A549 (cell line): Measurements from ENCODE around the gene EXOC4. TPM values are rescaled to one million over a fixed set of nuclear protein-coding genes. Genes with fewer than 3 reads are reported as not detected.

Experiments
- ATAC-seq, 2 experiments: fragments of 200-7000 bp in 1 of 2; fragments of >200 bp in 1 of 2; cut with Nextera tagmentation in 1 of 2; cut with Tn5 transposase in 1 of 2; 3 replicates each; pipeline versions ENCODE4 v1.8.0 to v1.9.1; 2018 to 2020; ENCODE audit warnings: mild to moderate bottlenecking in 1 of 2, moderate library complexity in 1 of 2
- CTCF ChIA-PET: fragments of 300-600 bp; sonication (Branson Sonifier 250); formaldehyde crosslinking; extraction: SDS; loops from one replicate; lab custom pipeline; 2021; ENCODE audit warnings: antibody characterized with exemption, inconsistent platforms; lab: Yijun Ruan, JAX
- POLR2A ChIA-PET: fragments of 350-600 bp; formaldehyde crosslinking; extraction: SDS; loops from one replicate; lab custom pipeline; 2021; ENCODE audit warnings: antibody characterized with exemption, inconsistent platforms; lab: Yijun Ruan, JAX
- DNase-seq, 2 experiments: peaks; one replicate each; pipeline versions ENCODE4 v3.0.0 to v3.0.0-alpha.2; 2011 to 2016; ENCODE audit warnings: low read depth in 1 of 2, low spot score in 1 of 2
- FAIRE-seq: peaks from 2 replicates; lab custom pipeline; 2011; peaks lifted over from hg19 to GRCh38; lab: Jason Lieb, UNC
- H3K27ac ChIP-seq, 2 experiments: fragments of >200 bp; sonication (Bioruptor Twin); formaldehyde crosslinking; 3 replicates each; pipeline ENCODE4 v1.5.1; 2016 to 2017
- H3K4me1 ChIP-seq: fragments of >200 bp; sonication (Bioruptor Twin); formaldehyde crosslinking; 3 replicates; pipeline ENCODE4 v1.6.1; 2016
- H3K4me2 ChIP-seq: fragments of >200 bp; sonication (Bioruptor Twin); formaldehyde crosslinking; 3 replicates; pipeline ENCODE4 v1.6.1; 2016
- H3K4me3 ChIP-seq: fragments of >200 bp; sonication (Bioruptor Twin); formaldehyde crosslinking; 3 replicates; pipeline ENCODE4 v1.5.1; 2016
- H3K9me3 ChIP-seq: fragments of >200 bp; sonication (Bioruptor Twin); formaldehyde crosslinking; 3 replicates; pipeline ENCODE4 v1.6.1; 2016
- CEBPB ChIP-seq, 2 experiments: fragments of >200 bp in 1 of 2; sonication (Bioruptor Twin) in 1 of 2; formaldehyde crosslinking in 1 of 2; IDR thresholded peaks; 2 replicates each; pipeline ENCODE4 v1.6.1; 2012 to 2016
- EHF ChIP-seq: fragments of 250-450 bp; sonication (Bioruptor Pico); IDR thresholded peaks from 2 replicates; pipeline ENCODE4 v1.5.0; 2020; ENCODE audit warnings: mild to moderate bottlenecking
- ELK1 ChIP-seq: fragments of 150-350 bp; IDR thresholded peaks from 2 replicates; pipeline ENCODE4 v1.6.1; 2014; ENCODE audit warnings: low read depth, mild to moderate bottlenecking, low read length
- EP300 ChIP-seq, 2 experiments: fragments of >200 bp; sonication (Bioruptor Twin); formaldehyde crosslinking; IDR thresholded peaks; 2 replicates in 1 of 2; 3 replicates in 1 of 2; pipeline ENCODE4 v1.6.1; 2016 to 2017
- FOSL2 ChIP-seq, 2 experiments: fragments of 450-650 bp in 1 of 2; fragments of >200 bp in 1 of 2; sonication (Bioruptor Twin) in 1 of 2; formaldehyde crosslinking; IDR thresholded peaks; 2 replicates each; pipeline versions ENCODE4 v1.5.0 to v1.6.1; 2016 to 2020; ENCODE audit warnings: mild to moderate bottlenecking in 1 of 2, moderate library complexity in 1 of 2
- FOXS1 ChIP-seq: fragments of 250-450 bp; sonication (Bioruptor Pico); IDR thresholded peaks from 2 replicates; pipeline ENCODE4 v1.5.0; 2020; ENCODE audit warnings: mild to moderate bottlenecking, moderate library complexity
- HDAC2 ChIP-seq: fragments of 200-600 bp; sonication (generic); IDR thresholded peaks from 2 replicates; pipeline ENCODE4 v1.6.1; 2016
- HES2 ChIP-seq: fragments of >200 bp; sonication (Bioruptor Twin); formaldehyde crosslinking; IDR thresholded peaks from 2 replicates; pipeline ENCODE4 v1.6.1; 2016
- MAFK ChIP-seq: fragments of 450-650 bp; IDR thresholded peaks from 2 replicates; pipeline ENCODE4 v1.6.1; 2014; ENCODE audit not compliant: partially characterized antibody
- MYC ChIP-seq: IDR thresholded peaks from 2 replicates; pipeline ENCODE4 v1.6.1; 2012; ENCODE audit warnings: mild to moderate bottlenecking, inconsistent platforms, low read length, improper control_type of control experiment, borderline replicate concordance
- NFE2L2 ChIP-seq: fragments of 150-350 bp; conservative IDR thresholded peaks from 2 replicates; pipeline ENCODE4 v1.6.1; 2014; ENCODE audit warnings: low read length
- PBX3 ChIP-seq: IDR thresholded peaks from 2 replicates; pipeline ENCODE4 v1.6.1; 2012
- RCOR1 ChIP-seq: fragments of 150-350 bp; IDR thresholded peaks from 2 replicates; pipeline ENCODE4 v1.6.1; 2014; ENCODE audit warnings: antibody characterized with exemption, low read length, low read depth
- RNF2 ChIP-seq: fragments of 200-600 bp; sonication (generic); IDR thresholded peaks from 2 replicates; pipeline ENCODE4 v1.6.1; 2016; ENCODE audit warnings: low read depth, mild to moderate bottlenecking, antibody characterized with exemption, moderate library complexity, borderline replicate concordance
- SMC3 ChIP-seq: fragments of >200 bp; sonication (Bioruptor Twin); formaldehyde crosslinking; IDR thresholded peaks from 3 replicates; pipeline ENCODE4 v1.6.1; 2018; ENCODE audit warnings: inconsistent platforms
- TP53 ChIP-seq: fragments of 250-450 bp; sonication (Bioruptor Pico); IDR thresholded peaks from 2 replicates; pipeline ENCODE4 v1.5.0; 2021; ENCODE audit warnings: mild to moderate bottlenecking, moderate library complexity
- USF2 ChIP-seq: fragments of 450-650 bp; IDR thresholded peaks from 2 replicates; pipeline ENCODE4 v1.6.1; 2014; ENCODE audit warnings: antibody characterized with exemption
- ZC3H11A ChIP-seq: fragments of 450-650 bp; IDR thresholded peaks from 2 replicates; pipeline ENCODE4 v1.6.1; 2014; ENCODE audit warnings: antibody characterized with exemption, mild to moderate bottlenecking
- ZFP36 ChIP-seq: fragments of 450-650 bp; IDR thresholded peaks from 2 replicates; pipeline ENCODE4 v1.6.1; 2014; ENCODE audit warnings: borderline replicate concordance; ENCODE audit not compliant: partially characterized antibody
- ZSCAN20 ChIP-seq: fragments of 250-450 bp; sonication (Bioruptor Pico); IDR thresholded peaks from 2 replicates; pipeline ENCODE4 v1.8.0; 2022; ENCODE audit warnings: mild to moderate bottlenecking, moderate library complexity
- WGBS: methylation state at CpG from one replicate; pipeline ENCODE4 v1.1.6; 2017; ENCODE audit errors: missing lambda C conversion rate; 5-methylcytosine and 5-hydroxymethylcytosine counted together
- polyA plus RNA-seq, 4 experiments: library from polyadenylated mRNA; depleted of rRNA in 3 of 4; stranded (reverse); fragments of >200 nt; fragmentation: RNase III in 1 of 4; extraction: RNeasy Plus Mini Kit Qiagen cat#74134 plus additional on column Dnase treatment in 1 of 4; gene quantifications; 2 replicates in 3 of 4; 3 replicates in 1 of 4; pipeline ENCODE4 v1.2.3, GENCODE V29; 2011 to 2017

Gene EXOC4
- polyA plus RNA-seq, 2 of the 4 experiments (the other 2 are of a cell fraction): 33.4 to 73.1 TPM

GRCh38 chr7:133679977-133680376, 427.1 kb downstream of the EXOC4 start (continued):
- TF ChIP-seq ZFP36 (no peak), CEBPB (IDR thresholded peaks at IDR 0.05) (no peak)

- ATAC-seq (no peak), DNase-seq (no peak), FAIRE-seq (no peak)
- no peak overlapping the region for H3K4me2 ChIP-seq
- no peaks in the 10 kb centered on the region for H3K9me3 ChIP-seq
- CTCF ChIA-PET: interaction anchor here (1.1 to 1.3 kb wide), 3 partner anchors 12 to 131 kb away, joined by 3 read pairs; no protein-coding TSS in a partner anchor
- TF ChIP-seq NFE2L2 (no peak), MAFK (peak; percentile 68)
- H3K27ac ChIP-seq: no peak overlapping the region
- WGBS: 95% methylated on average over 3 of the region's 3 CpGs
- no peak overlapping the region for H3K4me3 ChIP-seq
- H3K4me1 ChIP-seq: no peaks in the 10 kb centered on the region
- POLR2A ChIA-PET: no interaction called here
Measured at GRCh38 chr7:133681529-133681928, 428.7 kb downstream of the EXOC4 start.

GRCh38 chr7:133682364-133683181, 429.7 kb downstream of the EXOC4 start:
- Histone ChIP-seq H3K27ac (no peak overlapping the region), H3K4me1 (no peaks in the 10 kb centered on the region), H3K4me3 (no peak overlapping the region), H3K9me3 (no peaks in the 10 kb centered on the region), H3K4me2 (no peak overlapping the region)
- WGBS: 70% methylated on average over 9 of the region's 9 CpGs
- DNase-seq (no peak), FAIRE-seq (no peak), ATAC-seq (no peak)
- TF ChIP-seq HES2 (no peak), SMC3 (no peak), ELK1 (no peak), EP300 (IDR thresholded peaks at IDR 0.05) (no peak), FOSL2 (IDR thresholded peaks at IDR 0.05) (no peak), FOSL2 (CRISPR knock-in tag; IDR thresholded peaks at IDR 0.05) (no peak), MYC (no peak), EHF (CRISPR knock-in tag) (no peak), ZC3H11A (no peak), HDAC2 (no peak), FOXS1 (CRISPR knock-in tag) (no peak), ZSCAN20 (CRISPR knock-in tag) (no peak), USF2 (no peak), RCOR1 (no peak), RNF2 (no peak), MAFK (no peak), TP53 (no peak), PBX3 (no peak)
- ChIA-PET CTCF (no interaction called here), POLR2A (no interaction called here)
